AG09309 (cell line): ENCODE measurements around the gene OVOL2.

ENCODE experiments used
- DNase-seq: peaks from one replicate; pipeline ENCODE4 v3.0.0-alpha.2; 2010; ENCODE audit warnings: low read depth
- H3K4me3 ChIP-seq: 2 replicates; pipeline ENCODE4 v1.5.1; 2011; ENCODE audit warnings: mild to moderate bottlenecking, low read depth, low read length, moderate library complexity; ENCODE audit not compliant: control insufficient read depth
- CTCF ChIP-seq: IDR thresholded peaks from 2 replicates; pipeline ENCODE4 v1.5.1; 2011; ENCODE audit warnings: mild to moderate bottlenecking, low read depth, low read length, inconsistent platforms; ENCODE audit not compliant: insufficient read depth, control insufficient read depth; ENCODE audit errors: missing control alignments

The OVOL2 gene

GRCh38 chr20:18009116-18009515, 48.6 kb downstream of the OVOL2 start:
- TF ChIP-seq CTCF: no peak
- DNase-seq: no peak
- H3K4me3 ChIP-seq: no peak overlapping the region

GRCh38 chr20:18007534-18008292, 50.0 kb downstream of the OVOL2 start:
- no peak for DNase-seq
- no peak for TF ChIP-seq CTCF
- H3K4me3 ChIP-seq: no peak overlapping the region

GRCh38 chr20:18006684-18007083, 51.0 kb downstream of the OVOL2 start:
- H3K4me3 ChIP-seq: no peak overlapping the region
- TF ChIP-seq CTCF: no peak
- DNase-seq: no peak

- TF ChIP-seq CTCF: no peak
- DNase-seq: no peak
- H3K4me3 ChIP-seq: no peak overlapping the region
Measured at GRCh38 chr20:18005990-18006364, 51.7 kb downstream of the OVOL2 start.

GRCh38 chr20:18005170-18005989, 52.3 kb downstream of the OVOL2 start:
- H3K4me3 ChIP-seq: no peak overlapping the region
- no peak for DNase-seq
- TF ChIP-seq CTCF: no peak

GRCh38 chr20:18004384-18005031, 53.2 kb downstream of the OVOL2 start:
- no peak for TF ChIP-seq CTCF
- no peak for DNase-seq
- no peak overlapping the region for H3K4me3 ChIP-seq
